ENCODE measurements around the gene PAK4. TPM values are rescaled to one million over a fixed set of nuclear protein-coding genes. Genes with fewer than 3 reads are reported as not detected.

PAK4 gene
- total RNA-seq, 2 experiments from 2014 or later = 9.8 to 11.5 TPM

- ChIA-PET POLR2A (no interaction called here), CTCF (no interaction called here)
- DNase-seq (no peak), ATAC-seq (no peak)
- peaks cover 9% of the 10 kb centered on the region for H3K27me3 Mint-ChIP-seq
- no peak overlapping the region for H3K27ac Mint-ChIP-seq
- no peaks in the 10 kb centered on the region for H3K36me3 Mint-ChIP-seq (ENCODE audit: low read depth)
- TF ChIP-seq, protein P1, sequence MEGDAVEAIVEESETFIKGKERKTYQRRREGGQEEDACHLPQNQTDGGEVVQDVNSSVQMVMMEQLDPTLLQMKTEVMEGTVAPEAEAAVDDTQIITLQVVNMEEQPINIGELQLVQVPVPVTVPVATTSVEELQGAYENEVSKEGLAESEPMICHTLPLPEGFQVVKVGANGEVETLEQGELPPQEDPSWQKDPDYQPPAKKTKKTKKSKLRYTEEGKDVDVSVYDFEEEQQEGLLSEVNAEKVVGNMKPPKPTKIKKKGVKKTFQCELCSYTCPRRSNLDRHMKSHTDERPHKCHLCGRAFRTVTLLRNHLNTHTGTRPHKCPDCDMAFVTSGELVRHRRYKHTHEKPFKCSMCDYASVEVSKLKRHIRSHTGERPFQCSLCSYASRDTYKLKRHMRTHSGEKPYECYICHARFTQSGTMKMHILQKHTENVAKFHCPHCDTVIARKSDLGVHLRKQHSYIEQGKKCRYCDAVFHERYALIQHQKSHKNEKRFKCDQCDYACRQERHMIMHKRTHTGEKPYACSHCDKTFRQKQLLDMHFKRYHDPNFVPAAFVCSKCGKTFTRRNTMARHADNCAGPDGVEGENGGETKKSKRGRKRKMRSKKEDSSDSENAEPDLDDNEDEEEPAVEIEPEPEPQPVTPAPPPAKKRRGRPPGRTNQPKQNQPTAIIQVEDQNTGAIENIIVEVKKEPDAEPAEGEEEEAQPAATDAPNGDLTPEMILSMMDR (IDR thresholded peaks at IDR 0.05) = no peak
- no peak overlapping the region for H3K4me3 Mint-ChIP-seq
- intact Hi-C loops (cut with micrococcal nuclease) = no loop called here
- no peaks in the 10 kb centered on the region for H3K9me3 Mint-ChIP-seq
- no peaks in the 10 kb centered on the region for H3K4me1 Mint-ChIP-seq (ENCODE audit: low read depth)
These were observed 22.4 kb upstream of the PAK4 start for GRCh38 chr19:39103151-39103550.

- intact Hi-C loops (cut with micrococcal nuclease) = no loop called here
- TF ChIP-seq, protein P1 (IDR thresholded peaks at IDR 0.05) = no peak
- H3K4me3 Mint-ChIP-seq = no peak overlapping the region
- H3K4me1 Mint-ChIP-seq (ENCODE audit: low read depth) = no peaks in the 10 kb centered on the region
- no peak overlapping the region for H3K27ac Mint-ChIP-seq
- DNase-seq (no peak), ATAC-seq (no peak)
- ChIA-PET CTCF (no interaction called here), POLR2A (interaction anchor here (1.1 kb wide), 1 partner anchor 40 kb away, joined by 3 read pairs; no protein-coding TSS in a partner anchor)
- no peaks in the 10 kb centered on the region for H3K36me3 Mint-ChIP-seq (ENCODE audit: low read depth)
- H3K9me3 Mint-ChIP-seq = no peaks in the 10 kb centered on the region
- H3K27me3 Mint-ChIP-seq = peaks cover 3% of the 10 kb centered on the region
These were observed 21.4 kb upstream of the PAK4 start for GRCh38 chr19:39104186-39104596.

DNA sequence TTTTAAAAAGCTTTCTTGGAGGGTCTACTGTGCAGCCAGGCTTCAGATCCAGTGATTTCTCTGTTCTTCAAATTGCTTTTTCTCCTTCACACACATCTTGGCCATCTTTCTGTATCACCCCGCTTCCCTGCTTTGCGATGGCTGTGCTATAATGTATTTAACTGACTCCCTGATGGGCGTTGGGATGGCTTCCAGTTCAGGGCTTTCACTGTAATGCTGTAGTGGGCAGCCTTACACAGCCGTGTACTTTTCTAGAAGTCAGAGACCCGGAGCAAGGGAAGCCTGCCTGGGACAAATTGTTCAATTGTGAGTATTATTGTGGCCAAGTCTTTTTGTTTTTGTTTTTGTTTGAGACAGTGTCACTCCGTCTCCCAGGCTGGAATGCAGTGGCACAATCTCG, 19.4 kb upstream of the PAK4 start:
- Mint-ChIP-seq H3K36me3 (ENCODE audit: low read depth) (no peaks in the 10 kb centered on the region), H3K27ac (no peak overlapping the region), H3K9me3 (no peaks in the 10 kb centered on the region), H3K4me1 (ENCODE audit: low read depth) (no peaks in the 10 kb centered on the region), H3K27me3 (peaks cover 3% of the 10 kb centered on the region), H3K4me3 (no peak overlapping the region)
- POLR2A ChIA-PET = no interaction called here
- DNase-seq (no peak), ATAC-seq (no peak)
- TF ChIP-seq, protein P1 (IDR thresholded peaks at IDR 0.05) = no peak
- intact Hi-C loops (cut with micrococcal nuclease) = no loop called here
- CTCF ChIA-PET = interaction anchor here (1.0 kb wide), 1 partner anchor 55 kb away, joined by 3 read pairs; no protein-coding TSS in a partner anchor

- intact Hi-C loops (cut with micrococcal nuclease) = no loop called here
- no peak for ATAC-seq
- ChIA-PET CTCF (interaction anchor here (0.7 to 2.4 kb wide), 13 partner anchors 8 to 437 kb away, joined by 3 to 12 read pairs (median 4); no protein-coding TSS in a partner anchor), POLR2A (no interaction called here)
- TF ChIP-seq, protein P1 (IDR thresholded peaks at IDR 0.05) = no peak
- no peak for DNase-seq
- H3K27ac Mint-ChIP-seq = no peak overlapping the region
- H3K36me3 Mint-ChIP-seq (ENCODE audit: low read depth) = no peaks in the 10 kb centered on the region
- no peaks in the 10 kb centered on the region for H3K4me1 Mint-ChIP-seq (ENCODE audit: low read depth)
- H3K4me3 Mint-ChIP-seq = no peak overlapping the region
- H3K9me3 Mint-ChIP-seq = no peaks in the 10 kb centered on the region
- H3K27me3 Mint-ChIP-seq = peaks cover 3% of the 10 kb centered on the region
These were observed 15.9 kb upstream of the PAK4 start for GRCh38 chr19:39109641-39110040.

DNA sequence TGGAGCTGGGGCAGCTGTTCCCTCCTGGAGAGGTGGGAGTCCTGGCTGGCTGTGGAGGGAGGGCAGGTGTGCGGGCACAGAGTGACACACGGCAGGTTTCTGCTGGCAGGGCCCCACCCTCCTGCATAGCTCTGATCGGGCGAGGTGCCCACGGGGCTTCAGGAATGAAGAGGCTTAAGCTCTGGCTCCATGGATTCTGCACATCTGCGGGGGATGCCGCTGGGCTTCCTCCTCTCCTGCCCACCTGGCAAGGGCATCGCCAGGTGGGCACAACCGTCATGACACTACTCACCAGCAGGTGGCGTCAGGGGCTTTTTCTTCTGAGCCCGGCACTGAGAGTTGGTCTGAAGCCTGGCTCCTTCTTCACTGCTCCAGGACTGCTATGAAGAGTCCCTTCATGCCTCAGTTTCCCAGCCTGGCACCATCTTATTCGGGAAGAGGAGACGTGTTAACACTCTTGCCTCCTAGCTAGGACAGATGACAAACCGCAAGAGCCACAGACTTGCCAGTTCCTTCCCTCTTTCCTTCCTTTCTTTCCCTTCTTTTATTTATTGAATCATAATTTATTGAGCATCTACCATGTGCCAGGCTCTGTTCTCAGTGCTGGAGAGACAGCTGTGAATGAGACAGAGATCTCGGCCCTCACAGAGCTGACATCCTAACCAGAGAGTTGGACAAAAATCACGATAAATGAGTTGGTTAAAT, 15.2 kb upstream of the PAK4 start:
- H3K4me3 Mint-ChIP-seq = no peak overlapping the region
- H3K27me3 Mint-ChIP-seq = peaks cover 3% of the 10 kb centered on the region
- ChIA-PET POLR2A (no interaction called here), CTCF (interaction anchor here (0.6 to 2.4 kb wide), 25 partner anchors 9 to 436 kb away, joined by 3 to 12 read pairs (median 3); no protein-coding TSS in a partner anchor)
- intact Hi-C loops (cut with micrococcal nuclease) = no loop called here
- DNase-seq (peak; percentile 79), ATAC-seq (peak; percentile 83)
- TF ChIP-seq, protein P1 (IDR thresholded peaks at IDR 0.05) = peak; percentile 83
- H3K4me1 Mint-ChIP-seq (ENCODE audit: low read depth) = no peaks in the 10 kb centered on the region
- H3K9me3 Mint-ChIP-seq = no peaks in the 10 kb centered on the region
- no peaks in the 10 kb centered on the region for H3K36me3 Mint-ChIP-seq (ENCODE audit: low read depth)
- H3K27ac Mint-ChIP-seq = no peak overlapping the region

Data from activated CD8-positive, alpha-beta T cell treated with anti-CD3 and anti-CD28 coated beads for 36 hours (primary cell).